Caki2 (cell line): ENCODE data around the gene PTPN3. TPM values are rescaled to one million over a fixed set of nuclear protein-coding genes. Genes with fewer than 3 reads are reported as not detected.
"Not testable (repeated sequence)": the region's sequence is repeated elsewhere in the genome, so short reads cannot be mapped to it uniquely, and the experiment has no call there.

Experiments used
- DNase-seq: peaks from one replicate; pipeline ENCODE4 v3.0.0-alpha.2; 2015; ENCODE audit warnings: low read depth
- in situ Hi-C: cut with HindIII; loops from 2 replicates; pipeline ENCODE4 v1.10.0; 2016; ENCODE audit warnings: low sequenced_read_pairs, low pct_unique_long_range_greater_than_20kb, mixed read lengths
- total RNA-seq: library from RNA; depleted of rRNA; stranded (reverse); fragments of >200 nt; shearing (Covaris generic); gene quantifications from 2 replicates; pipeline ENCODE4 v1.2.3, GENCODE V29; 2014; ENCODE audit warnings: low replicate concordance; rRNA removed

Gene PTPN3
- 14.8 and 15.0 TPM in 2 replicates for total RNA-seq

DNA sequence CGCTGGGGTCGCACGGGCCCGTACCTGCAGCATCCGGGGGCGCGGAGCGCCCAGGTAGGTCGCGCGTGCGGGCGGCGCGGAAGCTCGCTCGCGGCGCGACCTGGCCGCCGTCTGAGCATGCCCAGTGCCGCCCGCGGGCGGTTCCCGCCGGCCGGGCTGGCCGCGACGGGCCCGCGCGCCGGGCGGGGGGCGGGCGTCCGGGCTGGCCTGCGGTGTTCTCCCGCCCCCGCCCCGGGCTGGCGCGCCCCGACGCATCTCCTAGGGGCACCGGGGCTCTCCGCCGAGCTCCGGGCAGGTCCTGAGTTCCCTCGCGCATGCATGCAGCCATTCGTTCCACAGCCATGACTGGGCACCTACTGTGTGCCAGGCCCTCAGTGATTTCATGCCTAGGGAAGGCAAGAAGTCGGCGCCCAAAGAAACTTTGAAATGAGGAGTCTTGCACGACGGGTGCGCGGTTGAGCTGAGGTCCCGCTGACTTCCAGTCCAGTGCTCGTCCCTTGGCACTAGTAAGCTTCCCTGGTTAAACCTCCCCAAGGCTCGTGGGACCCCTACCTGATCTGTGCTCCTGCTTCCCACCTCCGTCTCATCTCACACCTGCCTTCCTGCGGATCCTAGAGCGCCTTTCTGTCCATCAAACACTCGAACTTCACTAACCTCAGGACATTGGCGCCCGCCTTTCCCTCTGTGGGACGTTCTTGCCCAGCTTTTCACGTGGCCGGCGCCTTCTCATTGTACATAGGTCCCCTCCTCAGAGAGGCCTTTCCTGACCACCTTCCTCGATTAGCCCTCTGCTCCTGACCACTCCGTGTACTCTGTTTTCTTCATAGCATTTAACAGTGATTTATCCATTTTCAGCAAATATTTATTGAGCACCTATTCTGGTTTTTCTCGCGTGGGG, at the start of gene PTPN3:
Gene PTPN3, minus strand, starts transcription at position 113 of the 898 bp plus-strand sequence. CDS start 34,873 bp downstream, outside the sequence.
- in situ Hi-C loops, result no loop called here
- DNase-seq, result peak; percentile 62

GRCh38 chr9:109544954-109545353, 46.8 kb upstream of the PTPN3 start:
- DNase-seq, in situ Hi-C loops: not testable (repeated sequence)

DNA sequence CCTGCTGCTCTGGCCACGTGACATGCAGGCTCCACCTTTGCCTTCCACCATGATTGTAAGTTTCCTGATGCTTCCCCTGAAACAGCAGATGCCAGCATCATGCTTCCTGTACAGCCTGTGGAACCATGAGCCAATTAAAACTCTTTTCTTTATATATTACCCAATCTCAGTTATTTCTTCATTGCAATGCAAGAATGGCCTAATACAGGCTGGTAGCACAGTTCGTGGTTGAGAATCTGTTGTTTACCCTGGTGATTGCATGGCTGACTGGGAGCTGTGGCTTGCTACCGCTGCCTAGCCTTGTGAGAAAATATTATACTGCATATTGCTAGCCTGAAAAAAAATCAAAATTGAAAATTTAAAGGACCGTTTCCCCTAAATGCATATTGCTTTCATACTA, 44.8 kb upstream of the PTPN3 start:
- no peak for DNase-seq
- in situ Hi-C loops, result no loop called here

GRCh38 chr9:109538346-109538745, 40.2 kb upstream of the PTPN3 start:
- DNase-seq, result no peak
- in situ Hi-C loops, result no loop called here

DNA sequence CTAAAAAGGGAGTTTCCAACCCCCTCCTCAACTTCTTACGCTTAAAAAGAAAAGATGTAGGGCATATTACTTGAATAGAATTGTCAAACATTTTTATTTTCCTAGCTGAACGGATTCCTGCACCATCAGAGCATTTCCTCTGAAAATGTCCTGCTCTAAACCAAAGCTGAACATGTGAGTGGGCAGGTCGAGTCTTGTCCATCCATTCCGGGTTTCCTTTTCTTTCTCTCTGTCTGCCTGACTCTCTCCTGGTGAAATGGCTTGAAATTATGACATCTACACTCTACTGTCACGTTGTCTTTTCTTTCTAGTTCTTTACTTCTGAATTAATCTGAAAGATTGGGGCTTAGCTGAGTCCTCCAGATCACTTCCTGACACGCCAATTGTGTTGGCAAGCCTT, 39.2 kb upstream of the PTPN3 start:
- DNase-seq, result no peak
- in situ Hi-C loops, result no loop called here

DNA sequence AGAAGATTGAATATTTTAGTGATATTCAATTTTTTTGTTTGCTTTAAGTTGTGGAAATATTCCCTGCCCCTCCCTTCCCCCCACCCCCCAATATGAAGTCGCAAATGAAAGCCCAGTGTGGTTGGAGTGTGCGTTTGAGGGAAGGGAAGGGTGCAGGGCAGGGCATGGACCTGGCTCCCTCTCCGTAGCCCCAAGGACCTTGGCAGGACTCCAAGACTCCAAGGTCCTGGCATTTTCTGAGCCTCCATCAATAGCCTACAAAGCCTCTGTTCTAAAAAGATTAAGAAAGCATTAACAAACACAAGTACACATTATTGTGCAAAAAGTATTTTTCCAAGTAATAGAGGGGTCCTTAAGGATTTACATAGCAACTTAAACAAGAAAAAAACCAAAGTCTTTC, 38.8 kb upstream of the PTPN3 start:
- no peak for DNase-seq
- in situ Hi-C loops, result no loop called here

DNA sequence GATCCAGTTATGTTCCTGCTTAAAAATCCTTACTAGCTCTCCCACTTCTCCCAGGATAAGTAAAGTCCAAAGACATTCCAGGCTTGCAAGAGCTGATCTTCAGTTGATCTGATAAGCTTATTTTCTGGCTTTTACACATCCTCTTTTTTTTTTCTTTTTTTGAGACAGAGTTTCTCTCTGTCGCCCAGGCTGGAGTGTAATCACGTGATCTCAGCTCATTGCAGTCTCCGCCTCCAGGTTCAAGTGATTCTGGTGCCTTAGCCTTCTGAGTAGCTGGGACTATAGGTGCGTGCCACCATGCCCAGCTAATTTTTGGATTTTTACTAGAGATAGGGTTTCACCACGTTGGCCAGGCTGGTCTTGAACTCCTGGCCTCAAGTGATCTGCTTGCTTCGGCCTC, 37.3 kb upstream of the PTPN3 start:
- no peak for DNase-seq
- in situ Hi-C loops, result no loop called here

- no peak for DNase-seq
These were observed 36.0 kb upstream of the PTPN3 start for GRCh38 chr9:109534151-109534550.

GRCh38 chr9:109532652-109533051, 34.5 kb upstream of the PTPN3 start:
- in situ Hi-C loops, DNase-seq: not testable (repeated sequence)

More at GRCh38 chr9:109534151-109534550, 36.0 kb upstream of the PTPN3 start:
- in situ Hi-C loops, result no loop called here

DNA sequence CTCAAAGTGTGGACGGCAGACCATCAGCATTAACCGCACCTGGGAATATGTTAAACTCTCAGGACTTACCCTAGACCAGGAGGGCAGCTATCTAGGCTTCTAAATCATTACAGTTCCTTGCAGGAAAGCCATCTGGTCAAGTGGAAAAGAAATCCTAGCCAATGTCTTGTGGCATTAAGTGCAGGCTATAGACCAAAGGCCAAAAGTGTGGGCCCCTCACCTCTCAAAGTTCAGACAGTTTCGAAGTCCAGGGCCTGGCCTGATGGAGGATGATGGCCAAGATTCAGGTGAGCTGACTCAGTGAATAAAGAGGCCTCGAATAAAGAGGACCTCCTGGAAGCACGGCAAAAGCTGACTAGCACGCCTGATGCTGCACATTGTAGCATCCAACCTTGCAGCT, 24.0 kb upstream of the PTPN3 start:
- in situ Hi-C loops, result no loop called here
- no peak for DNase-seq

DNA sequence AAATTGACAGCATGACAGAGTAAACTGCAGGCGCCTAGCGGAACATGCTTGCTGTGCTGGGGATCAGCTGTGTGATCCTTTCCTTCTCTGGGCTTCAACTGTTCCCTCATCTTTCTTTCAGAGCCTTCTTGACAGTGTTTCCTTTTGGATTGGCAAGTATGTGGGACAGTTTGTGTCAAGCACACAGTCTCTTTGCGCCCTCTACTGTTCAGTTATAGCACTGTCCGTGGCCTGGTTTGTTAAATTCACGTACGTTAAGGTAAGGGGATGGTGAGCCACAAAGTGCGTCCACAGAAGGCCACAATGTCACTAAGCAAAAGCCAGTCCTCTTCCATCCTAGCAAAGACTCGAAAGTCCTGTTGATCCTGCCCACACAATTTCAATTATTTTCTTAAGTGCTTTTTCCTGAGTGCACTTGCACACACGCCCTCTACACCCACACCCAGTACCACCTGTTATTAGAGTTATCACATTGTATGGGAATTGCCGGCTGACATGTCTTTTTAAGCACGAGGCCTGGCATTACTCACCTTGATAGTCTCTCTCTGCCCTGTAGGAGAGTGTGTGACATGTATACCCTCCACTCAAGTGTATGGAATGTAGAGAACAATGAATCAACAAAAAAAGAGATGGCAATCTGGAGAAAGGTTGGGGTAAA, 22.5 kb upstream of the PTPN3 start:
- in situ Hi-C loops, result no loop called here
- DNase-seq, result peak; percentile 62

DNA sequence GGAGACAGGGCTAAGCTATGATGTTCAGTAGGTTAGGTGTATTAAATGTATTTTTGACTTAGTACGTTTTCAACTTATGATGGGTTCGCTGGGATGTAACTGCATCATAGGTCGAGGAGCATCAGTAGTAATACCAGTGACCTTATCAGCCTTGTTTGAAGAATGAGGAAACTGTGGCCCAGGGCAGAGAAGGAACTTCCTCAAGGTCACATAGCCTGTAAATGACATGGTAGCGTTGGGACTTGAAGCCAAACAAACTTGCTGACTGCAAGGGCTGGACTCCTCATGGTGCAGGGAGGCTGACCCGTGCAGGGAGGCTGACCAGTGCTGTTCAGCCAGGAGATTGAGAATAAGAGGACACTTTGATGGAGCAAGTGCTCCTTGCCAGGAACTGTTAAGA, 21.3 kb upstream of the PTPN3 start:
- in situ Hi-C loops, result no loop called here
- DNase-seq, result no peak

DNA sequence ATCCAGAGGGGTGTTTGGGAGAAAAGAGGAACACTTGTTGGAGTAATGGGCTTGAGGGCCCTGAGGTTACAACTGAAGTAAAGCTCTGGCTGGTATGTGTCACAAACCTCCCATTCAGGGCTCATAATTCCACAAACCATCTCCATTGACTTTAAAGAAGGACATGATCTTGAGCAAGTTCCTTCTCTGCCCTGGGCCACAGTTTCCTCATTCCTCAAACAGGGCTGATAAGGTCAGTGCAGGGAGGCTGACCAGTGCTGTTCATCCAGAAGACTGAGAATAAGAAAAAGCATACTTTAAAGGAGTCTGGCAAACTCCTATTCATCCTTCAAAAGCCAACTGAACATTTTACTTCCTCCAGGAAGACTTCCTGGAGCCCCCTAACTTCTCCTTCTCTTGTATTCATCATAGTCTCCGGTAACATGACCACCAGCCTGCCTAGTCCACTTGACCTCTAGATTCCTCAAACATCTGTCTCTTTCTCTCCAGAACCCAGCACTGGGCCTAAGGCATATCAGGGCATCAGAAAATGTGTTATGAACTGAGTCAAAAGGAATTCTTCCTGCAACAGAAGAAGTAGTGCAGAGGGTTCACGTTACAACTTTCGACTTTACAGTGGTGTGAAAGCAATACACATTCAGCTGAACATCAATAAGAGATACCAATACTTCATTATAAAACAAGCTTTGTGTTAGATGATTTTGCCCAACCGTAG, 20.7 kb upstream of the PTPN3 start:
- no peak for DNase-seq
- in situ Hi-C loops, result no loop called here

DNA sequence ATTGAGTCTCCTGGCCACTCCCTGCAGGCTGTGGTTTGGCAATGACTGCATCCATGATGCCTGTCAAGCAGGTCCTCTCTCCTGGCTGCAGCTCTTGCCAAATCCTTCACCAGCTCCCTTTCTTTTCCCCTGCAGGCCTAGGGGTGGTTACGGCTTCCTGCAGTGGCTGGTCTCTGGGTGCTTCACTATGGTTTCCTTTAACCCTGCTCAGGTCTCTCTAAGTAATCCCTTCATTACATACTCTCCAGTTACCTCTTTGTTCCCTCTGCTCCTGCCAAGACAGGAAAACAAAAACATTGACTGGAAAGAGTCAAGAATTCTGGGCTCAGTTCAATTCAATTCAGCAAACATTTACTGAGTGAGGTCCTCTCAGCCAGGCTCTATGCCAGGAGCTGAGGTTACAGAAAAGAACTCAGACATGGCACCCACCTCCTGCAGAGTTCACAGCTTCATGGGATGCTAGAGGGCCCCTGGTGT, 19.8 kb upstream of the PTPN3 start:
- no peak for DNase-seq
- in situ Hi-C loops, result no loop called here

GRCh38 chr9:109513871-109514270, 15.8 kb upstream of the PTPN3 start:
- no peak for DNase-seq
- in situ Hi-C loops, result no loop called here

GRCh38 chr9:109512170-109512756, 14.2 kb upstream of the PTPN3 start:
- in situ Hi-C loops, result no loop called here
- no peak for DNase-seq

- DNase-seq, result no peak
- in situ Hi-C loops, result no loop called here
These were observed 12.4 kb upstream of the PTPN3 start for GRCh38 chr9:109510506-109510905.

DNA sequence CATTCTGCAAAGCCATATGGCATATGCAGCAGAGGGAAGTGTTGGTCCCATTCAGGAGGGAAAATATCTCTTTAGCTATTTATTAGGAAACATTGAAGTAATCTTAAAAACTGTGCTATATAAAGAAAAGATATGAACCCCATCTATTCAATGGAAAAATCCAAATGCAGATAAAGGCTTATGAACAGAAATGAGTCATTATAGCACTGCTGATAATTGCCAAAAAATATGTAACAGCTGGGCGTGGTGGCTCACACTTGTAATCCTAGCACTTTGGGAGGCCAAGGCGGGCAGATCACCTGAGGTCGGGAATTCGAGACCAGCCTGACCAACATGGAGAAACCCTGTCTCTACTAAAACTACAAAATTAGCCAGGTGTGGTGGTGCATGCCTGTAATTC, 11.9 kb upstream of the PTPN3 start:
- DNase-seq, in situ Hi-C loops: not testable (repeated sequence)
